IMR-90 (cell line): ENCODE measurements around the gene SLC44A5. TPM values are rescaled to one million over a fixed set of nuclear protein-coding genes. Genes with fewer than 3 reads are reported as not detected.

ENCODE experiments used
- ATAC-seq: fragments of 200-7000 bp; cut with Tn5 transposase; 2 replicates; pipeline ENCODE4 v1.9.1; 2020; ENCODE audit warnings: low read depth, mild to moderate bottlenecking, moderate library complexity
- BruUV-seq: library from RNA; stranded (reverse); fragments of 400-500 nt; replicated peaks from 2 replicates; lab custom pipeline; 2021; lab: Mats Ljungman, UMichigan
- CTCF ChIA-PET: fragments of 300-600 bp; formaldehyde crosslinking; extraction: SDS; loops from one replicate; lab custom pipeline; 2021; ENCODE audit warnings: antibody characterized with exemption; lab: Yijun Ruan, JAX
- POLR2A ChIA-PET: fragments of 300-600 bp; sonication (Branson Sonifier 250); formaldehyde crosslinking; loops from one replicate; lab custom pipeline; 2022; ENCODE audit warnings: antibody characterized with exemption; ENCODE audit not compliant: unreplicated experiment; lab: Charles Lee
- DNase-seq: peaks from one replicate; pipeline ENCODE4 v3.0.0; 2013
- H2AFZ ChIP-seq: replicated peaks from 2 replicates; pipeline ENCODE3; 2013; ENCODE audit warnings: low read length, mild to moderate bottlenecking; ENCODE audit not compliant: poor library complexity
- H2AK5ac ChIP-seq: 2 replicates; pipeline ENCODE4 v1.6.1; 2013; ENCODE audit warnings: low read depth, low read length, inconsistent platforms
- H2AK9ac ChIP-seq: replicated peaks from 2 replicates; pipeline ENCODE3; 2013; ENCODE audit warnings: mild to moderate bottlenecking, low read depth, low read length, moderate library complexity; ENCODE audit not compliant: poor library complexity
- H2BK120ac ChIP-seq: 2 replicates; pipeline ENCODE4 v1.6.1; 2013; ENCODE audit warnings: low read depth, low read length, inconsistent platforms
- H2BK15ac ChIP-seq: 3 replicates; pipeline ENCODE4 v1.6.1; 2013; ENCODE audit warnings: low read depth, low read length, inconsistent platforms
- H2BK20ac ChIP-seq: 2 replicates; pipeline ENCODE4 v1.6.1; 2013; ENCODE audit warnings: low read depth, mild to moderate bottlenecking, inconsistent platforms, low read length, moderate library complexity
- H2BK5ac ChIP-seq: 2 replicates; pipeline ENCODE4 v1.6.1; 2013; ENCODE audit warnings: mild to moderate bottlenecking, low read depth, low read length, inconsistent platforms; ENCODE audit not compliant: poor library complexity, severe bottlenecking
- H3K14ac ChIP-seq: replicated peaks from 2 replicates; pipeline ENCODE4 v1.6.1; 2013; ENCODE audit warnings: low read depth, low read length, inconsistent platforms
- H3K18ac ChIP-seq: 2 replicates; pipeline ENCODE4 v1.6.1; 2013; ENCODE audit warnings: low read depth, low read length, control low read depth
- H3K23ac ChIP-seq: 2 replicates; pipeline ENCODE4 v1.6.1; 2013; ENCODE audit warnings: low read depth, low read length, inconsistent platforms
- H3K27ac ChIP-seq: 2 replicates; pipeline ENCODE4 v1.5.1; 2013; ENCODE audit warnings: mild to moderate bottlenecking, control low read depth, low read length; ENCODE audit not compliant: insufficient read depth
- H3K27me3 ChIP-seq: 2 replicates; pipeline ENCODE4 v1.6.1; 2013; ENCODE audit warnings: low read length; ENCODE audit not compliant: control insufficient read depth, insufficient read depth
- H3K36me3 ChIP-seq: 2 replicates; pipeline ENCODE4 v1.6.1; 2013; ENCODE audit warnings: low read length, mixed read lengths; ENCODE audit not compliant: control insufficient read depth, insufficient read depth
- H3K4ac ChIP-seq: 2 replicates; pipeline ENCODE4 v1.6.1; 2013; ENCODE audit warnings: low read depth, low read length, inconsistent platforms
- H3K4me1 ChIP-seq: 2 replicates; pipeline ENCODE4 v1.6.1; 2013; ENCODE audit warnings: low read length, mixed read lengths; ENCODE audit not compliant: control insufficient read depth, insufficient read depth
- H3K4me2 ChIP-seq: 2 replicates; pipeline ENCODE4 v1.6.1; 2013; ENCODE audit warnings: low read depth, mild to moderate bottlenecking, control low read depth, low read length, moderate library complexity
- H3K4me3 ChIP-seq: 2 replicates; pipeline ENCODE4 v1.5.1; 2013; ENCODE audit warnings: low read depth, mild to moderate bottlenecking, control low read depth, low read length, moderate library complexity; ENCODE audit not compliant: insufficient read depth
- H3K56ac ChIP-seq: 2 replicates; pipeline ENCODE4 v1.6.1; 2013; ENCODE audit warnings: low read length, inconsistent platforms; ENCODE audit not compliant: insufficient read depth; ENCODE audit errors: extremely low read depth
- H3K79me1 ChIP-seq, 2 experiments: 2 replicates each; pipeline ENCODE4 v1.6.1; 2013; ENCODE audit warnings: low read length in 2 of 2, inconsistent platforms in 1 of 2, low read depth in 1 of 2
- H3K9ac ChIP-seq: 2 replicates; pipeline ENCODE4 v1.6.1; 2013; ENCODE audit warnings: low read depth, low read length, control low read depth
- H3K9me1 ChIP-seq: 2 replicates; pipeline ENCODE4 v1.6.1; 2013; ENCODE audit warnings: low read length, inconsistent platforms; ENCODE audit not compliant: insufficient read depth
- H3K9me3 ChIP-seq: 2 replicates; pipeline ENCODE4 v1.6.1; 2013; ENCODE audit warnings: low read length; ENCODE audit not compliant: control insufficient read depth, insufficient read depth
- H4K20me1 ChIP-seq: 2 replicates; pipeline ENCODE4 v1.6.1; 2013; ENCODE audit warnings: low read length, inconsistent platforms; ENCODE audit not compliant: insufficient read depth
- H4K5ac ChIP-seq: 2 replicates; pipeline ENCODE4 v1.6.1; 2013; ENCODE audit warnings: mild to moderate bottlenecking, low read depth, low read length, control low read depth
- H4K8ac ChIP-seq, 2 experiments: 2 replicates each; pipeline ENCODE4 v1.6.1; 2013; ENCODE audit warnings: low read depth in 2 of 2, low read length in 2 of 2, control low read depth in 1 of 2, inconsistent platforms in 1 of 2
- H4K91ac ChIP-seq: 2 replicates; pipeline ENCODE4 v1.6.1; 2013; ENCODE audit warnings: low read depth, low read length, inconsistent platforms; ENCODE audit not compliant: insufficient read depth
- BHLHE40 ChIP-seq: fragments of 150-350 bp; IDR thresholded peaks from 2 replicates; pipeline ENCODE4 v1.6.1; 2016; ENCODE audit warnings: mild to moderate bottlenecking, low read depth, low read length
- CEBPB ChIP-seq: IDR thresholded peaks from 2 replicates; pipeline ENCODE4 v1.6.1; 2012; ENCODE audit warnings: low read depth, low read length, improper control_type of control experiment
- NFE2L2 ChIP-seq: fragments of 150-350 bp; IDR thresholded peaks from 2 replicates; pipeline ENCODE4 v1.6.1; 2016; ENCODE audit warnings: low read depth, mild to moderate bottlenecking, low read length
- RCOR1 ChIP-seq: IDR thresholded peaks from 2 replicates; pipeline ENCODE4 v1.6.1; 2012; ENCODE audit warnings: mild to moderate bottlenecking, low read length, improper control_type of control experiment; ENCODE audit not compliant: insufficient replicate concordance
- USF2 ChIP-seq: fragments of 150-350 bp; IDR thresholded peaks from 2 replicates; pipeline ENCODE4 v1.6.1; 2017; ENCODE audit warnings: mild to moderate bottlenecking, antibody characterized with exemption, low read length, low read depth
- WGBS, 2 experiments: methylation state at CpG; one replicate each; pipeline versions ENCODE4 v1.1.5 to v1.1.7; 2013; ENCODE audit warnings: missing lambda C conversion rate in 2 of 2; ENCODE audit not compliant: insufficient read length in 1 of 2; ENCODE audit errors: extremely low coverage in 2 of 2; 5-methylcytosine and 5-hydroxymethylcytosine counted together
- dilution Hi-C: fragments of 300-500 bp; cut with HindIII; formaldehyde crosslinking; loops from one replicate; pipeline ENCODE4 v1.14.3; 2018; ENCODE audit warnings: low sequenced_read_pairs; ENCODE audit not compliant: unreplicated experiment
- in situ Hi-C: fragments of 300-500 bp; cut with MboI; formaldehyde crosslinking; loops from 3 replicates; pipeline ENCODE4 v1.14.3; 2019; ENCODE audit warnings: low sequenced_read_pairs, inconsistent platforms, mixed read lengths
- intact Hi-C: fragments of 100-400 bp; cut with micrococcal nuclease; formaldehyde crosslinking; loops from 2 replicates; pipeline ENCODE4 v1.10.0; 2022
- polyA plus RNA-seq, 3 experiments: library from polyadenylated mRNA; depleted of rRNA; stranded (reverse); fragments of >200 nt; gene quantifications; 2 replicates each; pipeline ENCODE4 v1.2.3, GENCODE V29; 2012; ENCODE audit warnings: low replicate concordance in 1 of 3
- total RNA-seq: library from RNA; depleted of rRNA; stranded (reverse); fragments of >200 nt; gene quantifications from 2 replicates; pipeline ENCODE4 v1.2.3, GENCODE V29; 2012

SLC44A5 gene
- total and polyA plus RNA-seq, 2 of the 4 experiments (the other 2 are of a cell fraction), result under 0.01 TPM; not detected in 1

- no peak overlapping the region for H4K8ac ChIP-seq
- ChIA-PET POLR2A (no interaction called here), CTCF (no interaction called here)
- H3K4me3 ChIP-seq, result no peak overlapping the region
- no peak overlapping the region for H2BK5ac ChIP-seq
- H3K27me3 ChIP-seq, result no peaks in the 10 kb centered on the region
- H4K5ac ChIP-seq, result no peak overlapping the region
- dilution Hi-C loops, result no loop called here
- no peak overlapping the region for H3K14ac ChIP-seq
- H3K18ac ChIP-seq, result no peak overlapping the region
- in situ Hi-C loops, result no loop called here
- no peaks in the 10 kb centered on the region for H3K36me3 ChIP-seq
- WGBS, 2 experiments, result no CpG with 5 or more reads among the region's 2 CpGs
- no peak overlapping the region for H3K4ac ChIP-seq
- H2BK120ac ChIP-seq, result no peak overlapping the region
- H3K23ac ChIP-seq, result no peak overlapping the region
- H2AK9ac ChIP-seq, result no peak overlapping the region
- H2AFZ ChIP-seq, result no peak overlapping the region
- no peak overlapping the region for H2BK20ac ChIP-seq
- ATAC-seq (no peak), DNase-seq (no peak)
- H3K4me1 ChIP-seq, result no peaks in the 10 kb centered on the region
- H3K9ac ChIP-seq, result no peak overlapping the region
- TF ChIP-seq NFE2L2, result no peak
- TF ChIP-seq USF2, result no peak
- TF ChIP-seq BHLHE40, result no peak
- no peak for TF ChIP-seq RCOR1
- TF ChIP-seq CEBPB, result no peak
- H3K9me1 ChIP-seq, result no peaks in the 10 kb centered on the region
- no peak overlapping the region for H4K91ac ChIP-seq
- H3K56ac ChIP-seq, result no peak overlapping the region
- H2AK5ac ChIP-seq, result no peak overlapping the region
- no peaks in the 10 kb centered on the region for H3K9me3 ChIP-seq
- BruUV-seq, result no TSS peak
- no peak overlapping the region for H3K27ac ChIP-seq
- H4K20me1 ChIP-seq, result no peaks in the 10 kb centered on the region
- intact Hi-C loops, result no loop called here
- H3K79me1 ChIP-seq, result no peaks in the 10 kb centered on the region
- H3K4me2 ChIP-seq, result no peak overlapping the region
- no peak overlapping the region for H2BK15ac ChIP-seq
These were observed 56.7 kb downstream of the SLC44A5 start for GRCh38 chr1:75554181-75554580.
